ENCODE data around the gene CD207.

DNA sequence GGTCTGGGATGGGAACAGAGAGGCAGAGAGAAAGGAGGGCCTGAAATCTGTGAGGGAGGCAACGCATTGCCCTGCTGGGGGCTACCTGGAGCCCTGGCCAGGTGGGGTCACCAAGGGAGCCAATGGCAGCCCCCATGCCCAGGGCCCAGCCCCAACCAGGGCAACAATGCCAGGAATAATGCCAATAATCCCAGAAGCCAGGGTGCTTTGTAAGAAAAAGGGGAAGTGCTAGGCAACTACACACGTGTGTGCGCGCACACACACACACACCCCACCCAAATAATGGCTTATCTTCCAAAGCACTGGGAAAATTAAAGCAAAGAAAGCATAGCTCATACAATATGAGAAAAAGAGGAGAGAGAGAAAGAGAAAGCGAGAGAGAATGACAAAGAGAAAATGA lies 8.2 kb downstream of the CD207 start:
- no peak for TF ChIP-seq POLR2A (IDR thresholded peaks at IDR 0.05)
- TF ChIP-seq, protein P1, sequence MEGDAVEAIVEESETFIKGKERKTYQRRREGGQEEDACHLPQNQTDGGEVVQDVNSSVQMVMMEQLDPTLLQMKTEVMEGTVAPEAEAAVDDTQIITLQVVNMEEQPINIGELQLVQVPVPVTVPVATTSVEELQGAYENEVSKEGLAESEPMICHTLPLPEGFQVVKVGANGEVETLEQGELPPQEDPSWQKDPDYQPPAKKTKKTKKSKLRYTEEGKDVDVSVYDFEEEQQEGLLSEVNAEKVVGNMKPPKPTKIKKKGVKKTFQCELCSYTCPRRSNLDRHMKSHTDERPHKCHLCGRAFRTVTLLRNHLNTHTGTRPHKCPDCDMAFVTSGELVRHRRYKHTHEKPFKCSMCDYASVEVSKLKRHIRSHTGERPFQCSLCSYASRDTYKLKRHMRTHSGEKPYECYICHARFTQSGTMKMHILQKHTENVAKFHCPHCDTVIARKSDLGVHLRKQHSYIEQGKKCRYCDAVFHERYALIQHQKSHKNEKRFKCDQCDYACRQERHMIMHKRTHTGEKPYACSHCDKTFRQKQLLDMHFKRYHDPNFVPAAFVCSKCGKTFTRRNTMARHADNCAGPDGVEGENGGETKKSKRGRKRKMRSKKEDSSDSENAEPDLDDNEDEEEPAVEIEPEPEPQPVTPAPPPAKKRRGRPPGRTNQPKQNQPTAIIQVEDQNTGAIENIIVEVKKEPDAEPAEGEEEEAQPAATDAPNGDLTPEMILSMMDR (IDR thresholded peaks at IDR 0.05): no peak
